SIG-M5 treated with dmso at 0.1 percent for 504 hours (cell line): ENCODE measurements around the gene SIGLEC7.

Source experiments
- DNase-seq: peaks from one replicate; lab custom pipeline; 2025; ENCODE audit not compliant: unreplicated experiment; lab: John Stamatoyannopoulos, UW

The SIGLEC7 gene

DNA sequence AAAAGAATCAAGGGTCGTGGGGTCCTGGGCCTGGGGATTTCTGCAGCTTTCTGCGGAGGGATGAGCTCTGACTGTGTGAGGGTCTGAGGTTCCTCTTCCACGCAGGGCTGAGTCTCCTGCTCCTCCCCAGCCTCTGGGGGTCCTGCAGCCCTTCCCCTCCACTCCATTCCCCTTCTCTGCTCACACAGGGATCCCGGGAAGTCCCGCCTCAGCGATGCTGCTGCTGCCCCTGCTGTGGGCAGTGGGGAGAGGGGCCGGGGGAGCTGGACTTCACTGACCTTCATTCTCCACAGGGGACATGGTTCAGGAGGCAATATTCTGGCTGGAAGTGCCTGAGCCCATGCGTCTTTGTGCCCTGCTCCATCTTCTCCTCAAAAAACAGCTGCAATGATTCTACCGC, 56.5 kb downstream of the SIGLEC7 start:
- no peak for DNase-seq

DNA sequence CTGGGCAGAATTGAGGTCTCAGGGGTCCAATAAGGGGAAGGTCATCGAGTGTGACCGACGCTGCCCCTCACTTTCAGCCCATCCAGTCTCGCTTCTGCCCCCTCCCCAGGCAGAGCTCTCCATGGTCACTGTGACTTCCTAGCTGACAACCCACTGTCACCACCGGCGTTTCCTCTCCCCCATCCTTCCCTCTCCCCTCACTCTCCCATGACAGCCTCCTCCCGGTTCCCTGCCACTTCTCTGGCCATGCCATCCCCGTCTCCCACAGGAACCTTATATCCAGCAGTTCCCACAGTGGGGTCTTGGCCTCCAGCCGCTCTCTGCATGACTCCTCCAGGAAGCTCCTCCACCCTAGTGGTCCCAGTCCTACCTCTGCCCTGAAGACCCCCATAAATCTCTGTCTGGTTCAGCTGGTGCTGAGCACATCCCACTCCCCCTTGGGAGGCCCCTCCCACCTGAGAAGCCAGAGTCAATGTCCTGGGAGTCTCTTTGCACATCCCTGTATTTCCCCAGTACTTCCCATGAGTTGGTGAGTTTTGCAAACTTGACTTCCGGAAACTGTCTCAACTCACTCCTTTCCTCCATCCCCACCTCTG, 58.1 kb downstream of the SIGLEC7 start:
- no peak for DNase-seq

DNA sequence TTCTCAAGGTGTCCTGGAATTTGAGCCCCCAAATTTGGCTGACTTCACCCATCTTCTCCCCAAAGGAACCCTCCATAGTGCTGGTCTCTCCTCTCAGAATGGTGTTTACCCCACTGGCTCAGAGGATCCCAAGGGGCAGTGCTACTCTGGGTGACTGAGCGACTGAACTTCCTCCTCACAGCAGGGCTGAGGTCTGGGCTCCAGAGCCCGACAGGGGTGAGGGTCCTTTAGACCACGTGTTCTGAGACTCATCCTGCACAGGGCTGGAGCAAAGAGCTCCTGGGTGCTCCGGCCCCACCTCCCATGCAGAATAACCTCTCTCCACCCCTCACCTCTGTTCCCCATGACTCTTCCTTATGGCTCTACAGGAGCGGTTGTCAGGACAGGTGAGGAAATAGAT, 59.6 kb downstream of the SIGLEC7 start:
- DNase-seq: no peak
